Activated naive CD4-positive, alpha-beta T cell treated with anti-CD3 and anti-CD28 coated beads, Interleukin-2, amount 50 U/mL, for 24 hours (primary cell): ENCODE measurements around the gene TMEM266.

Source experiments
- H3K27ac Mint-ChIP-seq: one replicate; pipeline ENCODE4 v1.8.0; 2021; ENCODE audit warnings: mild to moderate bottlenecking, mixed read lengths
- H3K27me3 Mint-ChIP-seq: one replicate; pipeline ENCODE4 v1.8.0; 2021; ENCODE audit warnings: mixed read lengths
- H3K36me3 Mint-ChIP-seq: one replicate; pipeline ENCODE4 v1.8.0; 2021; ENCODE audit warnings: mixed read lengths
- H3K4me1 Mint-ChIP-seq: one replicate; pipeline ENCODE4 v1.8.0; 2021; ENCODE audit warnings: mixed read lengths
- H3K4me3 Mint-ChIP-seq: one replicate; pipeline ENCODE4 v1.8.0; 2021; ENCODE audit warnings: mild to moderate bottlenecking, mixed read lengths
- H3K9me3 Mint-ChIP-seq: one replicate; pipeline ENCODE4 v1.8.0; 2021; ENCODE audit warnings: mixed read lengths

Gene TMEM266

DNA sequence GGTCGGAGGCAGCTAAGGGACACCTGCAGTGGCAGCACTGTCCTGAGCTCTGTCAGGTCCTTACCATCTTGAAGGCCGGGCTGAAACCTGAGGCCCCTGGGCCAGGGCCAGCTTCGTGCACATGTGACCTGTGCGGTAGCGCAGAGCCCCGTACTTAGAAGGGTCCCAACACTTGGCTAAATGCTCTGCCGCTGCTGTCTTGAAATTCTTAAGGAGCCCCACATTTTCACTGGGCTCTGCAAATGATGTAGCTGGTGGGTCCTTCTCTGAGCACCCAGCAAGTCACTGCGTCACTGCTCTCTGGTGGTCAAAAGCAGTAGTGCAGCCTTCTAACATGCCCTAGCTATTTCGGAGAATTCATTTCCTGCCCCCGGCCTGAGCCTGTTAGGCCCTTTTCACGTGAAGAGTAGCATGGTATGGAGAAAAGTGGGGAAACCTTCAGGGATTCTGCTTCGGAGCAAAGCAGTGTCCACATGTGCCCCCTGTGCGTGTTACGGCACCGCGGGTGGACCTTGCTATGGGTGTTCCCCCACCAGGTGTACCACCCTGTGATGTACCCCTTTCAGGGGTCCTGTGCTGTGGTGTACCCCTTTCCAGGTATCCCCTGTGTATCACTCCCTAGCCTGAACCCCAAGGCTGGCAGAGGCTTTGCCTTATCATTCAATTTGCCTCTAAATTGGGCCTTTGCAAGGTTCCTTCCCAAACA, 79.7 kb downstream of the TMEM266 start:
- Mint-ChIP-seq H3K4me1 (no peaks in the 10 kb centered on the region), H3K27ac (no peak overlapping the region), H3K36me3 (peaks cover 2% of the 10 kb centered on the region), H3K4me3 (no peak overlapping the region), H3K27me3 (peaks cover 6% of the 10 kb centered on the region), H3K9me3 (no peaks in the 10 kb centered on the region)

DNA sequence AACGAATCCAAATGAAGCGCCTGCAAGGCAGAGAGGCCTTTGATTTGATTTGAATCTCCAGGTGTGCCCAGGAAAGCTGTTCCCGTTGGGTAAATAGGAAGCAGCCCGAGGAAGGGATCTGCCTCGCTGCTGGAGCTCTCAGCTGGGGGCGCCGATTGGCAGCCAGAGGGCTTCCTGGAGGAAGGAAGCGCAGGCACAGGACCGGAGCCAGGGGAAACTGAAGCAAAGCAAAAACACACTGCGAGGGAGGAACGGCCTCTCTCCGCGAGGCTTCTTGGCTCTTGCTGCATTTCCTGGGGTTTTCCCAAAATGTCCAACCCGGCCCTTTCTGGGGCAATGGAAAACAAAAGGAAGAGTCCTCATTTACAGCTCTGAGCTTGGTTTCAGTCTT, 80.3 kb downstream of the TMEM266 start:
- H3K4me3 Mint-ChIP-seq, result no peak overlapping the region
- peaks cover 2% of the 10 kb centered on the region for H3K36me3 Mint-ChIP-seq
- H3K27ac Mint-ChIP-seq, result no peak overlapping the region
- no peaks in the 10 kb centered on the region for H3K4me1 Mint-ChIP-seq
- no peaks in the 10 kb centered on the region for H3K9me3 Mint-ChIP-seq
- peaks cover 6% of the 10 kb centered on the region for H3K27me3 Mint-ChIP-seq

DNA sequence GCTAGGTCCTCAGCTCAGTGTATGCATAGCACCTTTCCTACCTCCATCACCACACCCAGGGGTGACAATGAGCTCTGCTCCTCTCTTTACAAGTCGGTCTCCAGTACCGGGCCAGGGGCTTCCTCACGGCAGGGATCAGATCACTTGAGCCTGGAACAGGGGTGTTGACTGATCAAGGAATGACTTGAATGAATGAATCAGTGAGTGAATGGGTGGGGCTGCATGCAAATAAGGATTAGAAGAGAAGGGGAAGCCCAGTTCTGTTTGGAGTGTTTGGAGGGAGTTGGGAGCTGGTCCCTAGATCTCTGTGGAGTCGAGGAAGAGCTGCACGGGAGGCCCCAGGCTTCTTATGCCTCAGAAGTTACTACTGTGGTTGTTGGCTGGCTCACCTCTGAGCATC, 87.0 kb downstream of the TMEM266 start:
- H3K4me1 Mint-ChIP-seq, result peaks cover 16% of the 10 kb centered on the region
- H3K9me3 Mint-ChIP-seq, result no peaks in the 10 kb centered on the region
- H3K27me3 Mint-ChIP-seq, result peaks cover 14% of the 10 kb centered on the region
- H3K36me3 Mint-ChIP-seq, result no peaks in the 10 kb centered on the region
- H3K27ac Mint-ChIP-seq, result no peak overlapping the region
- no peak overlapping the region for H3K4me3 Mint-ChIP-seq

DNA sequence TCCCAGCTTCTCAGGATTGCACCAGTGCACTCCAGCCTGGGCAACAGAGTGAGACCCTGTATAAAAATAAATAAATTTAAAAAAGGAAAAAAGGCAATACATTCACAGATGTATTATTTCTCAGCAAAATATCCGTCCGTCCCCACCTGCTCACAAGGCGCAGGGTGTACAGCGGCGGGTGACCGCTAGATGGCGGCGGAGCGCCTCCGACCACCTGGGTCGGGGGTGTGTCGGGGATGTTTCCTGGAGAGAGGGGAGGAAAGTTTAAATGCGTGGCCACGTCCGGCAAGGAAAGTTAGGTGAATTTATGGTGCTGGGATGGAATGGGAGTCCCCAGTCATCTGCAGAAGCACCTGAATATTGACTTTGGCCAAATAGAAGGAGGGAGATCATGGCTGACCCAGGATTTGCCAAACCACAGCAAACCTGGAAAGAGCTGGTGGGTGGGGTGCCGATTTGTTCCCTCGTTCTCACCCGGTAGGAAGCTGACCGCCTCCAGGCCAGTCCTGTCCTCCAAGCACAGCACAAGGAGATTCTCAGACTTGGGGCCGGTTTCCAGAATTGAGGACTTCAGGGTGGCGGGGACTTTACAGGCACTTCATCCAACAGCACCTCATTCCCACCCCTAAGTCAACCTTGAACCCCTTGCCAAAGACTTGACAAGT, 88.3 kb downstream of the TMEM266 start:
- H3K4me3 Mint-ChIP-seq, result peak overlapping the region; percentile 23

DNA sequence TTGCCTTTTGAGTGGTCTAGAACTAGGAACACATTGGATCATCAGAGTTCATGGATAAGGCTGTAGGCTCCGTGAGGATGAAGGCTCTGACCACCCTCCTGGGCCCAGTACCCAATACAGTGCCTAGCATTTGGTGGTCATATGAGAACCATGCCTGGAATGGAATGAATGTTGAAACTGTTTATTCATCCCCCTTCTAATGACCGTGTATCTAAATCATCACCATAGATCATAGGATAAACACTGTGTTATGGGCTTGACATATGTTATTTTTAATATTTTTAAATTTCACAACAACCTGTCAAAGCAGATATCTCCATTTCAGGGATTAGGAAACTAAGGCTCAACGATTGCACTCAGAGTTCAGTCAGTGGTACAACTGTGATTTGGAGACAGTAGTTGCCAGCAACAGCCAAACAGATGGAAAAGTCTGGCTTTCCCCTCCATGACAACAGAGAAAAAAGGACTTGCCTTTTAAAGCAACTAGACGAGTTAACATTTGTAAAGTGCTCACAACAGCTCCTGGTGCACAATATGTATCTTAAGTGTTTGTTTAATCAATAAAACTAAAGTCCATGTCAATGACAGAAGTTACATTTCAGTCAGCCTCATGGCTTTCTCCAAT, 89.6 kb downstream of the TMEM266 start:
- no peak overlapping the region for H3K4me3 Mint-ChIP-seq
- H3K27me3 Mint-ChIP-seq, result peaks cover 10% of the 10 kb centered on the region
- no peaks in the 10 kb centered on the region for H3K36me3 Mint-ChIP-seq
- no peaks in the 10 kb centered on the region for H3K9me3 Mint-ChIP-seq
- H3K4me1 Mint-ChIP-seq, result peaks cover 16% of the 10 kb centered on the region
- H3K27ac Mint-ChIP-seq, result no peak overlapping the region

More for the DNA sequence above, 88.3 kb downstream of the TMEM266 start:
- Mint-ChIP-seq H3K9me3 (no peaks in the 10 kb centered on the region), H3K36me3 (no peaks in the 10 kb centered on the region), H3K27me3 (peaks cover 12% of the 10 kb centered on the region), H3K4me1 (peaks cover 16% of the 10 kb centered on the region), H3K27ac (peak overlapping the region; percentile 81)

DNA sequence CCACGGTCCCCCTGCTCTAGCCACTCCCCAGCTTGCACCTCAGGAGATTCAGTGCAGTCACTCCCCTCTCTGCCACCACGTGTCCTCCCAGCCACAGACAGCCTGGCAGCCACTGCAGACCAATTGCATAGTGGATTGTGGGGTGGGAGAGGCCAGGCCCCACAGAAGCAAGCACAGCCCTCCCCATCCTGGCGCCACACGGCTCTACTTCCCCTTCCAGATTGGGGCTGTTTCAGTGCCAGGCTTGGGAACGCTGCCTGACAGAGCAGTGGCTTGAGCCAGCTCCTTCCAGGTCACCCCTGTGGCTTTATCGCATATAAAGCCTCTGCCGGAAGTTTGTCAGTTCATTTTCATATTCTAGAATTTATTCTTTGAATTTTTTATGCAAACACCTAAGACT, 90.7 kb downstream of the TMEM266 start:
- Mint-ChIP-seq H3K27me3 (peaks cover 7% of the 10 kb centered on the region), H3K36me3 (no peaks in the 10 kb centered on the region), H3K27ac (no peak overlapping the region), H3K4me1 (peaks cover 16% of the 10 kb centered on the region), H3K9me3 (no peaks in the 10 kb centered on the region), H3K4me3 (no peak overlapping the region)

DNA sequence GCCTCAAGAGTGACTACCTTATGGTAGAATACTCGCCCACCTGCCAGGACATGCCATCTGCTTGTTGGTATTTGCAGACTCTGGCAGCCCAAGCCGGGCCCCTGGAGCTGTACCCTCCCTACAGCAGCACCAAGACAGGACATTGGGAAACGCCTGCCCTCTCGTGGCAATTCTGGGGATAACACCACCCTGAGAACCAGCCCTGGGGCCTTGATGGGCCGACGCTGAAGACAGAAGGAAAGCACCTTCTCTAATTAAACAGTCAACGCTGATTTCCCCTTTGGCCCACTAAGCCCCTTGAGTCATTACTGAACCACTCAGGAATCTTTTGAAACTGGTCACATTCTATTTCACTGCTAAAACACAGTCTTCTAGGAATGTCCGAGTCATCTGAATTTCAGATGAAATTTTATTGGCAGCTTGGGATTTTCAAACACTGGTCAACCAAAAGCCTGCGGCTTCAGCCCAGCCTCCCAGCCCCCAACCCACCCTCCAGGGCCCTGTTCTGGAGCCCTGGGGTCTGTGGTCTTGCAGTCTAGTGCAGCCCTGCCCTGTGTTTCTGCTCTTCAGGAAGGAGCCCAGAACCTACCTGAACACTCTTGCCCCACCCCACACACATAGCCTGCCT, 91.3 kb downstream of the TMEM266 start:
- Mint-ChIP-seq H3K27ac (peak overlapping the region; percentile 52), H3K36me3 (no peaks in the 10 kb centered on the region), H3K4me1 (peaks cover 16% of the 10 kb centered on the region), H3K4me3 (no peak overlapping the region), H3K27me3 (peaks cover 2% of the 10 kb centered on the region), H3K9me3 (no peaks in the 10 kb centered on the region)

DNA sequence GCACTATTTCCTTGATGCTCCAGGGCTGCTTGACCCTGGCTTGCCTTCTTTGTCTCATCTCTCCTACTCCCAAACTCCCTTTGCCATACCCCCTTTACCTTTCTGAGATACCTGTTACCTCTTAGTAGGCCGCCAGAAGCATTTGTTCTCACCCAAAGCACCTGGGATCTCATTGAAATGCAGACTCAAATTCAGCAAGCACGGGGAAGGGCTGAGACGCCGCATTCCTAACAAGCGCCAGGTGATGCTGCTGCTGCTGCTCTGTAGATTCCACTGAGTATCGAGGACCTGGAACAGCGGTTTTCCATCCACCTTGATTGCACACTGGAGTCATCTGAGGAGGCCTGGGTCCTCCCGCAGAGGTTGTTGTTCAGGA, 91.8 kb downstream of the TMEM266 start:
- H3K4me1 Mint-ChIP-seq, result peaks cover 16% of the 10 kb centered on the region

DNA sequence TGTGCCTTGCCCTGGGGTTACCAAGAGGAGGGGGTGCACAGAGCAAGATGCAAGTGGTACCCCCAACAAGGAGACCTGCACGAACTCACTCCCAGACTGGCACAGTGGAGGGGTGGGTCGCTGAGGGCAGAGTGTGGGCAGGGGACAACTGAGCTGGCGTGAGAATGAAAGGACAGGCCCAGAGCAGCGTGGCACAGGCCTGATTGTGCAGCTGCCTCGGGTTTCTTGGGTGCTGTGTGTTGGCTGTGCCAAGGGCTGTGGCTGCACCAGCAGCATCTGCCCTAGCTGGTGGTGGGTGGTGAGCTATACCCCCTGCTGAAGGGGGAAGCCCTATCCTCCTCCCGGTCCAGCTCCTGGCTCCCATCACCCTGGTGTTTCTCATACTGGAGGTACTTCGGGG, 92.4 kb downstream of the TMEM266 start:
- Mint-ChIP-seq H3K27me3 (peaks cover 1% of the 10 kb centered on the region), H3K4me3 (no peak overlapping the region), H3K9me3 (no peaks in the 10 kb centered on the region), H3K27ac (no peak overlapping the region), H3K4me1 (peaks cover 16% of the 10 kb centered on the region), H3K36me3 (no peaks in the 10 kb centered on the region)

More for the DNA sequence above, 91.8 kb downstream of the TMEM266 start:
- peak overlapping the region; percentile 52 for H3K27ac Mint-ChIP-seq
- no peaks in the 10 kb centered on the region for H3K36me3 Mint-ChIP-seq
- no peaks in the 10 kb centered on the region for H3K9me3 Mint-ChIP-seq
- H3K27me3 Mint-ChIP-seq, result peaks cover 1% of the 10 kb centered on the region
- H3K4me3 Mint-ChIP-seq, result no peak overlapping the region

DNA sequence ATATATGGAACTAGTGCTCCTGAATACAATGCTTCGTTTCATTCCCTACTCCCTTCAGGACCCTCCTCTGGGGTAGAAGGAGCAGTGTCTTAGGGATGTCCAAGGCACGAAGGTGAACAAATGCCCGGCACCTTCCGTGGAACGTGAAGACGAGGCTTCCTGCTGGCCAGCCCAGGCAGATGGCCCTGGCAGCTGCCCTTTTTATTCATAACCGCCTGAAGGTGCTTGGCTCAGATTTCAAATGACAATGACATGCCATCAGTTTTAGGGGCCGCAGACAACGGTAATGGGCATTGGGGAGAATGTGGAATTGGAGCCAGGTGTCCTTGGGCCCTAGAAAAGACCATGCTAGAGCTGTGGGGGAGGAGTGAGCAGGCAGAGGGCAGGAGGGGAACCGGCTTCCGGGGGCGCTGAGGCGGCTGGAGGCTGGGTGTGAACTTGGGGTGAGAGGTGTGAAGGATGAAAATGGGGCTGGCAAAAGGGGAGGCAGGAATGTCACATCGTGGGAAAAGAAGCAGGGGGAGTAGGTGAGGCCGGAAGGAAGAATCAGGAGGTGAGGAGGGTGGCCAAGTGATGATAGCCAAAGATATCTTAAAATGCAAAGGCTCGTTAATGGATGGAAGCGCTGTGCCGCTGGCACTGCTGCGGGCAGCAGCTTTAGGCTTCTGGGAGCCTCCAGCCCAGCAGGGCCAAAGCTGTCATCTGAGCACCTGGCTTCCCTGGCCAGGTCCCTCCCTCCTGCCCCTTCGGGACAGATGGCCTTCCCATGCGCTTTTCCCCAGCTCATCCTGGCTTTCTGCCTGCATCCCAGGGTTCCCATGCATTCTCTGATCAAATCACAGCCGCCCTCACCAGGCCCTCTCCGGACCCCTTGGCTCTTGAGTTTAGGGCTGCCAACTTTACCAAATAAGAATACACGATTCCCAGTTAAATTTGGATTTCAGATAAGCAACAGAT, 93.7 kb downstream of the TMEM266 start:
- Mint-ChIP-seq H3K4me1 (peaks cover 11% of the 10 kb centered on the region), H3K4me3 (no peak overlapping the region), H3K9me3 (no peaks in the 10 kb centered on the region), H3K27ac (no peak overlapping the region), H3K36me3 (no peaks in the 10 kb centered on the region), H3K27me3 (no peaks in the 10 kb centered on the region)

DNA sequence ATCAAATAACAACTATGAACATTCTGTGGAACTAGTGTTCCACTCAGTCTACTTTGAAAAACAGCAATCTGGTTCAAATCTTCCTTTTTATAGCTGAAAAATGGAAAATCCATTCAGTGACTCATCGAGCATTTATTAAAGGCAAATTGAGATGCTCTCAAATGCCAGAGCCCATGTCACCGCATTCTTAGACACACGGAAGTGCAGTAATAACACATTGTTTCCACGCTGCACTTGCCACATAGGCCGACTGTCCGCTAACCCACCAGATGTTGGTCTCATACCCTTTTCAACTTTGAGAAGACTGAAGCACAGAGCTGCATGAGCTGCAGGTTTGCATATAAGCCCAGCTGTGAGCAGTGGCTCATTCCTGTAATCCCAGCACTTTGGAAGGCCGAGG, 95.9 kb downstream of the TMEM266 start:
- no peak overlapping the region for H3K4me3 Mint-ChIP-seq
- no peaks in the 10 kb centered on the region for H3K9me3 Mint-ChIP-seq
- no peaks in the 10 kb centered on the region for H3K36me3 Mint-ChIP-seq
- H3K4me1 Mint-ChIP-seq, result peaks cover 8% of the 10 kb centered on the region
- no peak overlapping the region for H3K27ac Mint-ChIP-seq
- H3K27me3 Mint-ChIP-seq, result no peaks in the 10 kb centered on the region

DNA sequence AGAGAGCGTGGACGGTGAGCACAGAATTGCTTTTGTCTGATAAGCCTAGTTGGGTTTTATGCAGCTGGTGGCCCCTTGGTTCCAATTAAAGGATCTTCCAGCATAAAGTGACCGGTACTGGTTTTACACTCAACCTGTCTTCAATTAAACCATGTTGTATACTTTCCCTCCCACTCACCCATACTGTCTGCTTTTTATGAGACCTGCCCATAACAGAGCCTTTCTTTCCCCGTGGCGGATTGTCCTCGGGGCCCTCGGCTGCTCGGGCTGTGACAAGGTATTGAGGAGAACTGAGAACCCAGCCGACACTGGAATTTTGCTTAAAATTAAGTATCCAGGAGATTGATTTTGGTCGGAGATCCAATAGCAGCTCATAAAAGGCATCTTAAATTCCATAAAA, 98.4 kb downstream of the TMEM266 start:
- no peaks in the 10 kb centered on the region for H3K36me3 Mint-ChIP-seq
- H3K9me3 Mint-ChIP-seq, result no peaks in the 10 kb centered on the region
- H3K4me1 Mint-ChIP-seq, result no peaks in the 10 kb centered on the region
- H3K27ac Mint-ChIP-seq, result no peak overlapping the region
- no peak overlapping the region for H3K4me3 Mint-ChIP-seq
- no peaks in the 10 kb centered on the region for H3K27me3 Mint-ChIP-seq

DNA sequence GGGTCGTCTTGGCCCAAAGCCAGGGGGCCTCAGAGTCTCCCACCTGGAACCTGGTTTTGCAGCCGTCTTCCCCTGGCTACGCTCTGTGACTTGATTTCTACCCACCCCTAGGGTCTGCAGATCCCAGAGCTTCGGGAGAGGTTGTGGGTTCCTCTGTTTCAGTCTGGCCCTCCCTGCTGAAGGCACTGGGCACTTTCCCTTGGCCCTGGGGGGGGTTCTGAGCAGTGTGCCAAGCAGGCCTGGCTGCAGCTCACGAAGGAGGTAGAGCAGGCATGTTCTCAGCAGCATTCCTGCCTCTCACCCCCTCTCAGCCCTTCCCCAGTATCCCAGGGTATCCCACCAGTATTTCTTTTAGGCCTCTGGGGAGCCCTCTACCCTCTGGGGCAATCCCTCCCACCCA, 99.0 kb downstream of the TMEM266 start:
- no peaks in the 10 kb centered on the region for H3K36me3 Mint-ChIP-seq
- H3K27me3 Mint-ChIP-seq, result no peaks in the 10 kb centered on the region
- no peak overlapping the region for H3K4me3 Mint-ChIP-seq
- no peaks in the 10 kb centered on the region for H3K9me3 Mint-ChIP-seq
- H3K4me1 Mint-ChIP-seq, result no peaks in the 10 kb centered on the region
- H3K27ac Mint-ChIP-seq, result peak overlapping the region; percentile 30

DNA sequence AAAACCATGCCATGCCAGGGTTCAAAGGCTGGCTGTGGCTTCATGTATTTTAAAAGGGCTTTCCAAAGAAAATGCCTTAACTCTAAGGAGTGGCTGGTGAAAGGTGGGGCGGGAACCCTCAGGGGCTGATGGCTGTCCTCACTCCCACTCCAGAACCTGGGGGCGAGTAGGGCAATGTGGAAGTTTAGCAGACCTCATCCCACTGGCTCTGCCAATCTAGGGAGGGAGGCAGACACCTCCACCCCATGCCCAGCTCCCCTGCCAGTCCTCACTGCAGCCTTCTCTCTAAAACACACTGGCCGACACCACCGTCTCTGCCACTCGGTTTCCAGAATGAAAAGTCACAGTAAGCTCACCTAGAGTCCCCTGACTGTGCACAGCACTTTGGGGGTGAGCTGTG, 99.5 kb downstream of the TMEM266 start:
- H3K36me3 Mint-ChIP-seq, result no peaks in the 10 kb centered on the region
- H3K4me3 Mint-ChIP-seq, result no peak overlapping the region
- H3K4me1 Mint-ChIP-seq, result no peaks in the 10 kb centered on the region
- H3K9me3 Mint-ChIP-seq, result no peaks in the 10 kb centered on the region
- peak overlapping the region; percentile 30 for H3K27ac Mint-ChIP-seq
- H3K27me3 Mint-ChIP-seq, result no peaks in the 10 kb centered on the region
